ENCODE results near the gene SND1.
"Not testable (repeated sequence)": the region's sequence is repeated elsewhere in the genome, so short reads cannot be mapped to it uniquely, and the experiment has no call there.

The SND1 gene

DNA sequence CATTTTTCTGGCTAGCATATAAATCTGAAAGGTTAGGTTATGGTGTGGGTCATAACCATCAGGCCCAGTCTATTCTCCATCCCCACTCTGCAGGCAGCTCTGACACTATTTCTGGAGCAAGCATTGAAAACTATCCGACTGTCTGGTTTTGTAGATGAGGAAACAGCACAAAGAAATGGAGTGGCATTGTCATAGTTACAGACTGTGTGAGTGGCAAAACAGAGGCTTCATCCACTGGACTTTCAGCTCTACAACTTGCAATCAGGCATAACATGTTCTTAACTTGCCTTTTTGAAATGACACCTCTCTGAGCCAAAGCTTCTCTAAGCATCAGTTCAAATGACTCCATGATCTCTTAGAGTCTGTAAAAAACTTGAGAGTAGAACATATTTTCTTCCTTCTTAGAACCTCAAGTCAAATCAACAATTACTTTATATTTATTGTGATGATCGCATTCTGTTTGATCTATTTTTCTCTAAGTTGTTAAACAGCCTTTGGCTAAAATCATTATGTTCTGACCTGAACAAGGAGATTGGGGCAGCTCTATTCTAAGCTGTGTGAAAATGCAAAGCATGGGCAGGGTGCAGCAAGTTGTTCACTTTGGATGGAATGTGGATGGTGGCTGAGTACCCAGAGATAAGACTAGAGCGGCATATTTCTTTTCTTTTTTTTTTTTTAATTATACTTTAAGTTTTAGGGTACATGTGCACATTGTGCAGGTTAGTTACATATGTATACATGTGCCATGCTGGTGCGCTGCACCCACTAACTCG is 310.8 kb downstream of the SND1 start:
- no peak for DNase-seq (ENCODE audit: low read depth)

DNA sequence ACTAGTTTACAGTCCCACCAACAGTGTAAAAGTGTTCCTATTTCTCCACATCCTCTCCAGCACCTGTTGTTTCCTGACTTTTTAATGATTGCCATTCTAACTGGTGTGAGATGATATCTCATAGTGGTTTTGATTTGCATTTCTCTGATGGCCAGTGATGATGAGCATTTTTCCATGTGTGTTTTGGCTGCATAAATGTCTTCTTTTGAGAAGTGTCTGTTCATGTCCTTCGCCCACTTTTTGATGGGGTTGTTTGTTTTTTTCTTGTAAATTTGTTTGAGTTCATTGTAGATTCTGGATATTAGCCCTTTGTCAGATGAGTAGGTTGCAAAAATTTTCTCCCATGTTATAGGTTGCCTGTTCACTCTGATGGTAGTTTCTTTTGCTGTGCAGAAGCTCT is 311.9 kb downstream of the SND1 start:
- DNase-seq (ENCODE audit: low read depth), result not testable (repeated sequence)

- no peak for DNase-seq (ENCODE audit: low read depth)
These were observed 315.3 kb downstream of the SND1 start for GRCh38 chr7:127967281-127967680.

DNA sequence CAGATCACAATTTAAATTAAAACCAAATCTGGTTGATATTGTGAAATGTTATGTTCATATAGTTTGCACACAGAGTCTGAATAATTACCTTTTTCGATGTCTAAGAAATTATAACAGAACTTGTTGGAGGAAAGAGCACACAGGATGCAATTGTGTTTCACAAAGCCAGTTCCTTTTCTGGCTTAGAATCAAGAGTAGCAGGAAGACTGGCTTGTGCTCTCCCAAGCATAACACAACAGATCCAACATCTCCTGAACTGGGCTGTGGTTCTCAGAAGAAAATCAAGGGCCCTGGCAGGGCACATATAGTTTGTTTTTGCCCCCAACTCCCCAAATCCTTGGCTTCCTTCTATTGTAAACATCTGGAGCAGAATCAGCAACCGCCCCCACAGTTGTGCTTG is 316.6 kb downstream of the SND1 start:
- no peak for DNase-seq (ENCODE audit: low read depth)

DNA sequence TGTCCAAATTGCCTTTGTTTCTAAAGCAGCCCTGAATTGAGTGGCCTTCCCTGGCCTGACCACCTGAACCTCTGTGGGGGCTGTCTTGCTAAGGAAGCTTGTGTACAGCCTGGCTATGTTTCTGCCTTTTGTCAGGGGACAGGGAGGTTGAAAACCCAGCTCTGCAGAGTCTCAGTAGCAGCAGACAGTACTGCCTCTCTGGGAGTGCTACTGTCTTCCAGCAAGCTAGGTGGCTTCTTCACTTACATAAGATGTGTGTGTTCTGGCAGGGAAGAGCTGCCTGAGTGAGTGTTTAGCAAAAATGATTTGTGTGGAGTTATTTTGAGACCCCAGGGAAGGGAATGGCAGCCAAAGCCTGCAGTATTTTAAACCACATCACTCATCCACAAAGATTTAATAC is 321.8 kb downstream of the SND1 start:
- DNase-seq (ENCODE audit: low read depth), result no peak

GRCh38 chr7:127974446-127975035 is 322.5 kb downstream of the SND1 start:
- no peak for DNase-seq (ENCODE audit: low read depth)

GRCh38 chr7:127976056-127976737 is 324.2 kb downstream of the SND1 start:
- DNase-seq (ENCODE audit: low read depth), result no peak

- DNase-seq (ENCODE audit: low read depth), result no peak
These were observed 324.7 kb downstream of the SND1 start for GRCh38 chr7:127976738-127977120.

DNA sequence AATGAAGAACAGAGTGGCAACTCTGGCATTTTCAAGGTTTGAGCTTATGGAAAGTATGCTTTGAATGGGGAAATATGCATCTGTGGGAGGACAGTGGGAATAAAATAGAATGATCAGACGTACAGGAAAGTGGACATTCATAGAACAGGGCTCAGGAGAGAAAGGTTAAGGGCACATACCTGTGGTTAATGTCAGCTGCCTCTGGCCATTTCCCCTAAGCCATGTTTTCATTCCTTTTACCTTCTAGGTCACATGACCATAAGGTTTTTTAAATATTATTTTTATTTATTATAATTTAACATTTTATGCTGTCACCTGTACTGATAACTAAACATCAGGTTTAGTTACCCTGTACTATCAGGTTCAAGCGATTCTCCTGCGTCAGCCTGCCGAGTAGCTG is 326.4 kb downstream of the SND1 start:
- no peak for DNase-seq (ENCODE audit: low read depth)

- no peak for DNase-seq (ENCODE audit: low read depth)
These were observed 327.2 kb downstream of the SND1 start for GRCh38 chr7:127979113-127979727.

GRCh38 chr7:127979728-127980126 is 327.7 kb downstream of the SND1 start:
- no peak for DNase-seq (ENCODE audit: low read depth)

- no peak for DNase-seq (ENCODE audit: low read depth)
These were observed 328.9 kb downstream of the SND1 start for GRCh38 chr7:127980901-127981300.

DNA sequence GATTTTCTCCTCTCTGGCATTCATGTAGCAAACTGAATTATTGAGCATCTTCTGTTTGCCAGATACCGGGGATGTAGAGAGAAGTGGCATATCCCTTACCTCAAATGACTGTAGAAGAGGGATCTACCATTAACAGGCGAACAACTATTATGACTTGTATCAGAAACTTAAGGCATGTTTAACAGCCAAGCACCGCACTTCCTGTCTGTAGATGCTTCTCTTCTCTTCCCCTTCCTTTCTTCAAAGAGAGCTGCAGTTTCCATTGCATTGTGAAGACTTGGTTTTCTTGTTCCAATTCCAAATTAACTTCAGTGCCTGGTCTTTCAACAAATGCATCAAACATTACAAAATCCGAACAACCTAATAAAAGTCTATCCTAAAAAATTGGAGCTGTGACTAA is 330.0 kb downstream of the SND1 start:
- no peak for DNase-seq (ENCODE audit: low read depth)

DNA sequence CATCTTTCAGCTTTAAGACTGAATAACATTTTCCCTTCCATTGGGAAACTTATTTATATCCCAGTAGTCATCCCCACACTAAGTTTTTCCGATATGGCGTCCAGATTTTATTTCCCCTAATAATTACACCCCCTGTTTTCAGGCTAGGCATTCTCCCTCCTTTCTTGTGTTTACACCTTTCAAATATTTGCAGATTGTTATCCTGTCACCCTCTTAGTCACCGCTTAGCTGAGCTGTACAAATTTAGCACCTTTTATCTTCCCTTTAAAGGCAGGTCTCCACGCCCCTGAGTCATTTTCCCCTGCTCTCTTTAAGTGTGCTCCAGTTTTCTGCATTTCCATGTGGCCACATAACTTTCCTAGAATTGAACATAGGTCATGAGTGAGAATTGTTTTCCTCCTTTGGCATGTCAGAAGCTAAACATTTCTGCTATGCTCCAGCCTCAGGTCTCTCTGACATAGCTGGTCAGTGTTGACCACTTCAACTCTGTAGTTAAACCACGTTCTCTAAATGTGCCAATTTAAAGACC is 331.9 kb downstream of the SND1 start:
- no peak for DNase-seq (ENCODE audit: low read depth)

DNA sequence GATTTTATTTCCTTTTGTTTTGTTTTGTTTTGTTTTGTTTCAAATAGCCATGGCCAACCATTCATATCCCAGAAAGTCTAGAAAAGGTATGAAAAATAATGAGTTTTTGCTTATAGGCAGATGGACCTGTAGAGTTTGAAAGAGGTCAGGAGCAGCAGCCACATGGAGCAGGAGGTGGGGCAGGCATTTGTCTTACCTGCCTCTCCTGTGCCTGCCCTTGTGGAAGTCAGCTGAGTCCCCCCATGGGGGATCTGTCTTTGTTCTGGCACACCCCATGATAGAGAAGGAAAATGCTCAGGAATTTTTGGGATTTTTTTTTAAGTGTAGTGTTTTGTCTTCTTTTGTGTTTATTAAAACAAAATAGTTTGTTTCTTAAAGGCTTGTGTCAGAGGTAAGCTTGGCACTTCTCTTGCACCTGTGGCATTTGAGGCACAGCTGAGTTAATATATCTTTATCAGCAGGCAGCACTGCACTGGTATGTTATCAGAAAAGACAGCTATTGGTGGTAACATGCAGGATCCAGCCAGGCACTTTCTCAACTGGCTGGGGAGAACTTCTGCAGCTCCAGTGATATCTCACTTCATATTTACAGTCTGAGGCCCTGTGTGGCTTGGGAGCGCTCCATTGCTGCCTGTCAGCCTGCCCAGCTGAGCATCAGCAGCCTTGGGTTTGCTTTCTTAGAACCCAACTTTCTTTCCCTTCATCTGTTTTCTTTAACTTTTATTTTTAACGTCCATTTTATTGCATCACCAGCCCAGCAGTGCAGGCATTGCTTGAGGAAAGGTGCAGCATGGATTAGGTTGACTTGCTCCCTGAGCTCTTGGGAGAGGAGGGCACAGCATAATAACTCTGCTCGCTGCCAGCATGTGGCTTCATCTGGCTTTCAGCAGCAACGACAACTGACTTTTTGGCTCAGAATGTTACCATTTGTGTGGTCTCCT is 334.9 kb downstream of the SND1 start:
- no peak for DNase-seq (ENCODE audit: low read depth)

DNA sequence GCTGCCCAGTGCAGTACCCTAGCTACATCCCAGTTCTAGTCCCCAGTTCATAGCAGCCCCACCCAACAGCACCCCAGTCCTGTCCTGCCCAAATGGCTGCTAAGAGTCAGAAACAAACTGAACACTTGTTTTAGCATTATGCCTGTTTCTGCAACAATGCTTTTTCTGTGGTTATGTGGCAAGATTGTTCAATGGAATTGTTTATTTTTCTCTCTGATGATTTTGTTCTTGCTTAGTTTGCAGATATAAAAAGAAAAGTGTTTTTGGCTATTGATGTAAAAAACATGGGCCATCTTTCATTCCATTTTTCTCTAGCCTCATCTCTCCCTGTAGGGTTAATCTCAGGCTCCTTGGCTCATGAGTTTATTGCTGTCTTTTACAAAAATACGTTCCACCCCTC is 336.8 kb downstream of the SND1 start:
- no peak for DNase-seq (ENCODE audit: low read depth)

- no peak for DNase-seq (ENCODE audit: low read depth)
These were observed 341.3 kb downstream of the SND1 start for GRCh38 chr7:127993317-127993716.

DNA sequence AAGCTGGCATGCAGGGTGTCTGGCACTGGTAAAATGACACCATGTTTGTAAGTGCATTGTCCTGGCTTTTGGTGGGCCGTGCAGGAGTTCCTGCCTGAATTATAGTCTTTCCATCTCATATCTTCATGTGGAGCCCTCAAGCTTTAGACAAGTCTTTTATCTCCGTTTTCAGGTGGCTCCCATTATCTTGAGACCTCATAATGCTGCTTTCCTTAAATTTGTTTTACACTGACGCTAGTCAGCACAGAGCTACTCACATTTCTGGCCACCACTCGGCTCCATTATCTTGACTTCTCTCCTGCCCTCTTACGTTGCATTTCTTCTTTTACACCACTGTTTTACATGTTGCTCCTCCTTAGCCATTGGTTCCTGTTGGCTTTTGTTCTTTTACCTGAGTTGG is 342.0 kb downstream of the SND1 start:
- DNase-seq (ENCODE audit: low read depth), result no peak

DNA sequence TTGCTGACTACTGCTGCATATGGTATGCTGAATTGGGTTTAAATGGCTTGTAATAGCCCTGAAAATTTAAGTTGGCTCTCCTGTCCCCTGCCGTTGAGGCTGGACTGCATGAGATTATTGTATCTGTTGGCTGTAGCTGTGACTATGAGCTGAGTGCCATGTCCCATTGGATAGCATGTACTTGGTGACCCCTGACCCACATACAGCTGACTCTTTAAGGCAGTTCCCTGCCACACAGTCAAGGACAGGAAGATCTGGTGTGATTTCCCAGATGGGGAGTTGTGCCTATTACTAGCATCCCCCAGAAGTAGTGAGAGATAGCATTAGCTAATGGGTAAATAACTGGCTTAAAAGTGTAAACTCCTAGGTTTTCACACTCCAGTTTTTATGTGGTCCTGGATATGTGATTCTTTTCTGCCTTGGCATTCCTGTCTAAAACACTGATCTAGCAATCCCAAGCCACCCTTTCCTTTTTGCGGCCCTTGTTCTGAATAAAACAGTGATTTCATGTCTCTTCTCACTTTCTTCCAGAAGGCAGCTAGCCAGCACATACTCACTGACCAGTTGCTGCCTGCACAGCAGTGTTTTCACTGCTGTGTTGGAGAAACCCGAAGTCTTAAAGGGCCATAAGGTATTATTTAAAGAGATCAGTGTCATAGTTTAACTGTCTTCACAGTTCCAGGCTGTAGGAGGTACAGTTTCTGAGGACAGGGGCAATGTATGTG is 343.3 kb downstream of the SND1 start:
- DNase-seq (ENCODE audit: low read depth), result no peak

GRCh38 chr7:127995881-127996215 is 343.9 kb downstream of the SND1 start:
- DNase-seq (ENCODE audit: low read depth), result no peak

Measured in HS-27A (cell line).